Gastroesophageal sphincter (tissue), 3 donors: ENCODE results near the gene MFSD8.

Experiments used
- EP300 ChIP-seq: sonication (generic); formaldehyde crosslinking; IDR thresholded peaks from one replicate; pipeline ENCODE4 v1.6.1; 2017; ENCODE audit warnings: antibody characterized with exemption, mild to moderate bottlenecking
- POLR2A ChIP-seq, 2 donors: fragments of 450-650 bp; IDR thresholded peaks; one replicate each; pipeline ENCODE4 v1.6.1; 2017; ENCODE audit warnings: antibody characterized with exemption in 2 of 2, mild to moderate bottlenecking in 2 of 2, moderate library complexity in 1 of 2
- TF ChIP-seq, protein P1 (sequence below), 4 experiments: fragments of 200-600 bp in 2 of 4; fragments of 450-650 bp in 2 of 4; sonication (generic) in 1 of 4; IDR thresholded peaks; one replicate each; pipeline ENCODE4 v1.5.1; 2017 to 2019; ENCODE audit warnings: antibody characterized with exemption in 4 of 4, mild to moderate bottlenecking in 2 of 4, moderate library complexity in 2 of 4

DNA sequence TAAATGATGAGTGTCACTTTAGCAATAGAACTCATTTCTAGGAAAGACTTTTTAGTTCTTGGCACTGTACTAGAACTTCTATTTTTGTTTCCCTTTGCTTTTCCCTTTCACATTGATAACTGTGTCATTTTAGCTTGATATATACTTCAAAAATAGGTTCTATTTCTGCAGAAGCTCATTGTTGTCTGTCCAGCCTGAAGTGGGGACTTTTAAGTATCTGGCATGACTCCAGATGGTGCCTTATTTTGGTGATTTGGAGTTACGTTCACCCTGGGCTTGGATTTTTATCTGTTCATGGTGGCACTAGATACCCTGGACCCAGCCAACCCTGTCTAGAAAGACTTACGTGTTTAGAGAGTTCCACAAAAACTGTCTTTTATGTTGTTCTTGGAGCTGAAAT lies 3.6 kb upstream of the MFSD8 start:
- TF ChIP-seq POLR2A (IDR thresholded peaks at IDR 0.05) (no peak), EP300 (no peak)
- TF ChIP-seq, protein P1, sequence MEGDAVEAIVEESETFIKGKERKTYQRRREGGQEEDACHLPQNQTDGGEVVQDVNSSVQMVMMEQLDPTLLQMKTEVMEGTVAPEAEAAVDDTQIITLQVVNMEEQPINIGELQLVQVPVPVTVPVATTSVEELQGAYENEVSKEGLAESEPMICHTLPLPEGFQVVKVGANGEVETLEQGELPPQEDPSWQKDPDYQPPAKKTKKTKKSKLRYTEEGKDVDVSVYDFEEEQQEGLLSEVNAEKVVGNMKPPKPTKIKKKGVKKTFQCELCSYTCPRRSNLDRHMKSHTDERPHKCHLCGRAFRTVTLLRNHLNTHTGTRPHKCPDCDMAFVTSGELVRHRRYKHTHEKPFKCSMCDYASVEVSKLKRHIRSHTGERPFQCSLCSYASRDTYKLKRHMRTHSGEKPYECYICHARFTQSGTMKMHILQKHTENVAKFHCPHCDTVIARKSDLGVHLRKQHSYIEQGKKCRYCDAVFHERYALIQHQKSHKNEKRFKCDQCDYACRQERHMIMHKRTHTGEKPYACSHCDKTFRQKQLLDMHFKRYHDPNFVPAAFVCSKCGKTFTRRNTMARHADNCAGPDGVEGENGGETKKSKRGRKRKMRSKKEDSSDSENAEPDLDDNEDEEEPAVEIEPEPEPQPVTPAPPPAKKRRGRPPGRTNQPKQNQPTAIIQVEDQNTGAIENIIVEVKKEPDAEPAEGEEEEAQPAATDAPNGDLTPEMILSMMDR (IDR thresholded peaks at IDR 0.05), result no peak
